ENCODE results near the gene DBH.

Gene DBH

DNA sequence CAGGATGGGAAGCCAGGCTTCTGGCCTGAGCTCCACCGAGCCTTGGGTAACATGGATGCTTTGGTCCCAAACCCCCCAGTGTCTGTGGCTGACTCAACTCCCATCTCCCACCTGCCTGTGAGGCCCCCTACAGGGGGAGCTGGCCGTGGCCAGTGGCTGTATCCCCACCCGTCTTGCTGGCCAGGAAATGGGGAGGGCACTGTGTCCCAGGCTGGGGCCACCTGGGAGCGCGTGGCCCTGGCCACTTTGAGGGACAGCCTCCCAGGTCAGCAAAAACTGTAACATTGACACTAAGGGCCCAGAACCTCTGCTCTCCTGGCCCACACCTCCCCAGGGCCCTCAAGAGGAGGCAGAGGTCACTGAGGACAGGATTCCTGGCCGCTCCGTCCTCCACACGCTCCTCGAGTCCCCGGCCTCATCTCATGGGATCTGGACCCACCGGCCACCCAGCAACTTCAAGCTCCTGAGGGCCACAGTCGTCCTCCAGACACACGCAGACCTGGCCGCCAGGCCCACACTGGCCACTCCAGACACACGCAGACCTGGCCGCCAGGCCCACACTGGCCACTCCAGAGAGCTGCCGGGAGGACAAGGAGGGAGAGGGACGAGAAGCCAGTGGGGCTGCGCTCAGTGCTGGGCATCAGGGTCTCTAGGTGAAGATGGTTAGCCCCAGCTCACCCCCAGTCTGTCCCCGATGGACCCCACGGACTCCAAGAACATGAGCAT, 44.2 kb downstream of the DBH start:
- no peak for TF ChIP-seq POLR2A (IDR thresholded peaks at IDR 0.05; ENCODE audit: low read depth, low read length)
- no peak for FAIRE-seq
- no peak for DNase-seq (ENCODE audit: insufficient read length, low spot score)

DNA sequence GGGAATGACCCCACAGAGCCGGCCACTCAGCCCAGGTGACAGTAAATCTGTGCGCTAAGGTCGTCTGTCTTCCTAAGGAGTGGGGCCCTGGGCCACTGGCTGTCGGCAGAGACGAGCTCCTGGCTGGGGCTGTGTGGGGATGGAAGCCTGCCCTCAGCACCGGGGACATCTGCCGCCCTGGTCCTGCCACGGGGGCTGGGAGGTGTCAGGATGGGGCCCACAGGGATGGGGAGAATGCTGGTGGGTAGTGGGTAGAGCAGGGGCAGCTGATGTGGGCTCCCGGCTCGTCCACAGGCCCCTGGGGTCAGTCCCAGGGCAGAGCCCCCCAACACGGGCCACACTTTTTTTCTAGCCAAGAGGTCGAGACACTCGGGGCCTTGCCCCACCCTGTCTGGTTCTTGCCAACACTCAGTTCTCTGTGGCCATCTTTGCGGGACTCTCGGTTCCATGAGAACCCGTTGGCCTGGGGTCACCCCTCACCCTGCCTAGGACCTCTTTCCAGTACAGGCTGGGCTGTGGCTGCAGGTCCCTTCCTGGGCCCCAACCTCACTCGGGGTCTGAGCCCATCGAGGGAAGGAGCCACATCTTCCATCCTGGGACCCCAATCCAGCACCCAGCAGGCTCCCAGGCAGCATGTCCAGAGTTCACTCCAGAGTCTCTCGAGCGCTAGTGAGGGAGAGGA, 45.0 kb downstream of the DBH start:
- no peak for DNase-seq (ENCODE audit: insufficient read length, low spot score)
- no peak for TF ChIP-seq POLR2A (IDR thresholded peaks at IDR 0.05; ENCODE audit: low read depth, low read length)
- no peak for FAIRE-seq

DNA sequence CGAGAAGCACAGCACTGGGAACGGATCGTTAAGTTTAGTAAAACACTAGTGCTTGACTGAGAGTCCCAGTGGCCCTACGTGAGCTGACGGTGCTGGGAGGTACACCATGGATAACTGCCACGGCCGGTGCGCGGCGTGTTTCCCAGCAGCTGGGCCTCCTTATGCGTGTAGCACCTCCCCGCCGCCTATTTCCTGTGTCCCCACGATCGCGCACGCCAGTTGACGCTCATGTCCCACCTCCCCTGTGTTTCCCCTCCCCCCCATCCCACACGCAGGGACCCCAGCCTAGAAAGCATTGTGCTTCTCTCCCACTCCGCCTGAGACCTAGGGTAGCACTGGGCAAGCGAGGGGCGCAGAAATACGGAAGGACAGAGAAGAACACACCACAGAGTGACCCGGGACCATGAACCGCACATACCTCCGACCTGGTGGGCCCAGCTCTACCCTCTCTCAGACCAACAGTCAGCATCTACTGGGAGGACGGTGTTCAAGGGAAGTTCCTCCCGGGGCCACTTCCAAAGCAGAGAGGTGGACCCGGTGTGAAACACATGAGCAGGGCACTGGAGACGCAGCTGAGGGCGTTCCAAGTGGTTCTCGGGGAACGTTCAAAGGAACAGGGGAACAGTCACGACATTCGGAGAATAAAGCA, 45.6 kb downstream of the DBH start:
- DNase-seq (ENCODE audit: insufficient read length, low spot score) (no peak), FAIRE-seq (no peak)
- no peak for TF ChIP-seq POLR2A (IDR thresholded peaks at IDR 0.05; ENCODE audit: low read depth, low read length)

DNA sequence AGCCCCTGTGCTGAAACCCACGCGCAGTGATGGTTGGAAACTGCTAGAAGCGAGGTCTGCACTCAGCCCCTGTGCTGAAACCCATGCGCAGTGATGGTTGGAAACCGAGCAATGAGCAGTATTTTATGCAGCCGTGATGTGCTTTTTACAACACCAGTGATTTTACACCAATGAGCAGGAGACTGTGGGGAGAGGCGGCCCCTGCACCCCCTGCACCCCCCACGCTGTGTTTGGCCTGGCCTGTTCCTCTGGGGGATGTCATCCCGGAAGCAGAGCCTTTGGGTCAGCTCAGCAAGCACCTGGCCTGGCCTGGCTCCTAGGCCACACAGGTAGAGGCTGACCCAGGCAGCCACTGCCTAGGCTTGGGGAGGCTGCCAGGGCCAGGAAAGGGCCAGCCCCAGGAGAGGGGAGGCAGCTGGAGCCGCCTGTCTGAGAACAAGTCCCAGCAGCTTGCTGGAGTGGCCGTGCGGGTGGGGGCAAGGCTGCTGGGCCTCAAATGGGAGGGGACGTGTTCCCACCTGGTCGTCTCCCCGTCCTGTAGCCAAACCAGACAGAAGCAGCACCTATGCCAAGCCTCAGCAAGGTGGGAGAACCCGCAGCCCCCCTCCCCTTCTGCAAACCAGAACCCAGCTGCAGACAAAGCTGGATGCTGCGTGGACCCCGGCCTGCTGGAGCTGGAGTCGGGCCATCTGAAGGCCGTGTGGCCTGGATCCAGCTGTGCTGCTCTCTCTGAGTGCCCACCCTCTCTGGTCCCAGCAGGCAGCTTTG, 46.8 kb downstream of the DBH start:
- DNase-seq (ENCODE audit: insufficient read length, low spot score) (no peak), FAIRE-seq (no peak)
- TF ChIP-seq POLR2A (IDR thresholded peaks at IDR 0.05; ENCODE audit: low read depth, low read length) = no peak

DNA sequence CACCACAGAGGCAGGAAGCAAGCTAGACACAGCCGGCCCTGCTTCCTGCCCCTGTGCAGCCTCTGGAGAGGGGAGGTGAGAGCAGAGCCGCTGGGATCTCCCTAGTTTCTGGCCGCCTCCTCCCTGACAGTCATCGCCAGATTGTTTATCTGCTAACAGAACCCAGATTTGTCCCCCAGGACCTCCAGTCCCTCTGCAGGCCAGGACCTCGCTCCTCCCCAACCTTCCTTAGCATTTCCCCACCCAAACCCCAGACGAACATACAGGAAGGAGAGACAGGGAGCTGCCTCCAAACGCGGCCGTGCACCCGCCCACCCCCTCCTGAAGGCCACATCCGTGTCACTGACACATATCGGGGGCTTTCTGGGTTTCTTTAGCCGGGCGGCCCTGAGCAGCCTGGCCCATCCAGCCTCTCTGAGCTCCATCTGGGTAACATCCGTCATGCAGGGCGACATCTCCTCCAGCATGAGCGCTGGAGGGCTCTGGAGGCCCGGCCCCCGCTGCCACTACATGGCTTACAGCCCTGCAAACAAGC, 47.5 kb downstream of the DBH start:
- no peak for DNase-seq (ENCODE audit: insufficient read length, low spot score)
- FAIRE-seq = no peak
- no peak for TF ChIP-seq POLR2A (IDR thresholded peaks at IDR 0.05; ENCODE audit: low read depth, low read length)

DNA sequence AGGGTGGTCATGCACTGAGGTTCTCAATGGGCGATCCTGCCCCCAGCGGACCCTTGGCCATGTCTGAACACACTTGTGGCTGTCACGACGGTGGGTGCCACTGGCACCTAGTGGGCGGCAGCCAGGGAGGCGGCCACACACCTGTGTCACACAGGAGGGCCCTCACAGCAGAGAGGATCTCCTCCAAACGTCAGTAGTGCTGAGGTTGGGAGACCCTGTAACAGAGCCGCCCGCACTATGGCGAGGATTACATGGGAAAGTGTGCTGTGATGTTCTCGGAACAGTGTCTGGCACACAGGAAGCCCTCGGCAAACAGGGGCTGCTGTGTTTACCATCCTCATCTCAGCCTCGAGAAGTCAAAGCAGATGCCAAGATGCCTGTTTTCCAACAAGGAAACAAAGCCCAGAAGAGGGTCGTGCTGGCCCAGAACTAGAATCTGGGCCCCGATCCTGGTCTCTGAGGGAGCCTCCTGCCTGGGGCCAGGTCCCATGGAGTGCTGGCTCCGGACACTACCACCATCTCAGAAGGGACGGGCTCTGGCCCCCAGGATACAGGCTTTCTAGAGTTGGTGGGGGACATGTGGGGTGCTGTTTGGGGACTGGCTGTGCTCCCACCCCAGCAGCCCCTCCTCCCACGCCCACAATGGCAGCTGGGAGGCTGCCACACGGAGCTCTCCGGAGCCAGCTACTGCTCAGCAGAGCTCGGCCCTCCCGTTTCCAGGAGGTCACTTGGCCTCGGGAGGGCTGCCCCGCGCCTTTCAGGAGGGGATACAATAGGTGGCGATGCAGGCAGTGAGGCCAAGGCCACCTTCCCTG, 48.2 kb downstream of the DBH start:
- TF ChIP-seq POLR2A (IDR thresholded peaks at IDR 0.05; ENCODE audit: low read depth, low read length) = no peak
- DNase-seq (ENCODE audit: insufficient read length, low spot score) (no peak), FAIRE-seq (no peak)

DNA sequence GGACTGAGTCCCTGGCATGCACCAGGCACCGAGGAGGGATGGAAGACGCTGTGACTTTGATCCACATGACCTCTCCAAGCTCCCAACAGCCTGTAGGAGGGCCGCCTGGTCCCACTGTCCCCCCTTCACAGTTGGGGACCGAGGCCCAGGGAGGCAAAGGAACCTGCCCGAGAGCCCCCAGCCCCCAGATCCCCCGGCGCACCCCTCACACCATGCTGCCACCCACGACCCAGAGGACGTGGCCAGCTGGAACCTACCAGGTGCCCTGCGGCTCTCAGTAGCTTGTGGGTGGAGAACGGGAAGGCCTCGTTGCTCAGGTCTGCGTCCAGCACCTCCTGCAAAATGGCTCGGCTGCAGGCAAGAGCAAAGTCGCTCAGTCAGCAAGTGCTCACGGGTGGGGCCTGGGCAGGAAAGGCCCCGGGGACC, 48.8 kb downstream of the DBH start:
- no peak for FAIRE-seq
- TF ChIP-seq POLR2A (IDR thresholded peaks at IDR 0.05; ENCODE audit: low read depth, low read length) = no peak
- DNase-seq (ENCODE audit: insufficient read length, low spot score) = no peak

DNA sequence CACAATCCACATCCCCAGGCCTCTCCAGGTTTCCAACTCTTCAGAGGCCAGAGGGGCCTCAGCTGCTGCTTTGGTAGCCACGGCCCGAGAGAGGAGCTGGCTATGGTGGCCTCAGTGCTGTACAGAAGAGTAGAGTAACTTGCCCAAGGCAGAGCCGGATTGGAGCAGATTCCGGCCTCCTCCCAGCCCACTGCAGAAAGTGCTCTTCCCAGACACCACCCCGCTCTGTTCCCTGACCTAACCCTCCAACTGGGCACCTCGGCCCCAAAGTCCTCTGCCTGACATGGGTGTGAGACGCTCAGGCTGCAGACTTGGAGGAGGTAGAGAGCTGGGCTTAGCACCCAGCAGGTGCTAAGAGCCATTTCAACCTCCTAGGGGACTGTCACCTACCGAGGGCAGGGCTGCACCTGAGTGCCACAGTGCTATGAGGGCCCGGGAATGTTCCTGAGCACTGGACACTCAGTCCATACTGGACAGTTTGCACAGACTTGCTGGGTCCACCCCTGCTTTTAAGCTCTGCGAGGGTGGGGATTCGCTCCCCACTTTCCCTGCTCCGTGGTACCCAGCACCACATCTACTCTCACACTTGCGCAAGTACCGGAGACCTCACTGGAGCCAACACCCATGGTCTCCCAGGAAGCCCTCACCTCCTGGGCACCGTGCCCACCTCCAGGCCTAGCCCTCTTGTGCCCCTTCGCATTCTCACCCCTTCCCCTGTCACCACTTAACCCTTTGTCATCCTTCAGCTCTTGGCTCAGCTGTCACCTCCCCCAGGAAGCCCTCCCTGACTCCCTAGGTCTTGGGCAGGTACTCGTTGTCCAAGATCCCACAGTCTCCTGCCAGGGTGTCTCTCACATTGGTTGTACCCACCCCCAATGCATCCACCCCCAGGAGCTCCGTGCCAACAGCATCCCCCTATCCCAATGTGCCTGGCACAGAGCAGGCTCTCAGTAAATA, 49.8 kb downstream of the DBH start:
- no peak for TF ChIP-seq POLR2A (IDR thresholded peaks at IDR 0.05; ENCODE audit: low read depth, low read length)
- no peak for FAIRE-seq
- no peak for DNase-seq (ENCODE audit: insufficient read length, low spot score)

DNA sequence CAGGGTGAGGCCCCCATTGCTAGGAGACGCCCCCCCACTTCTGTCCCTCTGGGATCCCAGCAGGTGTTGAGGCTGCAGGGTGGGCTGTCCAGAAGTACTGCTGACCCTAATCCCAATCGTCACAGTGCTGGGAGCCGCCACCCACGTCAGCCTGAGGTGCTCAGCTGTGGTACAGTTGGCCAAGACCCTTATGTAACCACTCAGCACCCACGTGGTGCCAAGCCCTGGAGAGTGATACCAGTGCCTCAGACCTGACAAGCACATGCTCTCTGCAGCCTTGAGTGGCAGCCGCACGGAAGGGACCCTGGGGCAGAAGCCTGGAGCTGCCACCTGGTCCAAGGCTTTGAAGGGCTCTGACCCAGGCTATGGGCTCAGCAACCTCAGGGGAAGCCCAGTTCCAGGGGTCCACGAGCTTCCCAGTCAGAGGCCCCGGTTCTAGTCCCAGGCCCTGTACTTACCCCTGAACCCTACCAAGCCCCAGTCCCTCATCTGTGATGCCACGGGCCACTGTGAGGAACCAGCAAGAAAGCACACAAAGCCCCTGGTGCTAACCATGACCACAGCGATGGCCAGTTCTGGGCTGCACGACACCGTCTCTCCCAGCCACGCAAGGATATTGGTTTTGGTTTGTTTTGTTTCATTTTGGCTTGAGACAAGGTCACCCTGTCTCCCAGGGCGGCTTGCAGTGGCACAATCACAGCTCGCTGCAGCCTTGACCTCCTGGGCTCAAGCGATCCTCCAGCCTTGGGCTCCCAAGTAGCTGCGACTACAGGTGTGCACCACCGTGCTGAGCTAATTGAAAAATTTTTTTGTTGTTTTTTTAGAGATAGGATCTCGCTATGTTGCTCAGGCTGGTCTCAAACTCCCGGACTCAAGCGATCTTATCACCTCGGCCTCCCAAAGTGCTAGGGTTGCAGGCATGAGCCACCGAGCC, 50.7 kb downstream of the DBH start:
- TF ChIP-seq POLR2A (IDR thresholded peaks at IDR 0.05; ENCODE audit: low read depth, low read length) = no peak

DNA sequence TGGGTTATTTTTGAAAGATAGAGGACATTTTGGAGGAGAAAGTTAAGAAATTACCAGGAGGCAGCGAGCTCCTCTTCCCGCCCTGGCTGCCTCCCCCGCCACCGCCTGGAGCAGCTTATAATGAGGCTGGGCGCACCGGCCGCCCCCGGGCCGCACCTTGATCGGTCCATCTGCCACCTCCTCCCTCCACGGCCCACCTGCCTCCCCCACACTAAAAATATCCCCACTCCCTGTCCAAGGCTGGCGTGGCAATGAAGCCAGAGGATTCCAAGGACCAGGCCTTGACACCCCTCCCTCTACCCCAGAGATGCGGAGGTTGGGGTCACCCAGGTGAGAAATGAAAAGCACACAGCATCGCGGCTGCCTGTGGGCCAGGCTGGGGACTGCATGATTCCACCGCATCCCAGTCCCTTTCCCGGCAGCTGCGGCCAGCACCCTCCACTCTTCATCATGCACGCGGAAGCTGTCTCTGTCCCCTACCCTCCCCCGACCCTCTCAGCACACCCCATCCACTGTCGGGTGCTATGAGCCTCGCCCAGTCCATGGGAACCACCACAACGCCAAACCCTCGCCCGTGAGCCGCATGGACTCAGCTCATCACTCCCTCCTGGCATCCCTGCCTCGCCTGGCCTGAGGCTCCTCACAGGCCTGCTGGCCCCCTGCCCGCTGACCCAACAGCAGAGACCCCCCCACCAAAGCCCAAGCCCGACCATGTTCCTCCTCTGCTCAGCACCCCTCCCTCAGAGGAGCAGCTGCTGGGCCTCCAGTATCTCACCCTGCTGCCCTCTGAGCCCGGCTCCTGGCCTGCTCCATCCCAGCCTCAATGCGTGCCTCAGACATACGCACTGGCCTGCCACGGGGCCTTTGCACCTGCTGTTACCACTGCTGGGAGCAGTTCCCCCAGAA, 51.9 kb downstream of the DBH start:
- DNase-seq (ENCODE audit: insufficient read length, low spot score) (no peak), FAIRE-seq (no peak)
- TF ChIP-seq POLR2A (IDR thresholded peaks at IDR 0.05; ENCODE audit: low read depth, low read length) = no peak

More for the DNA sequence above, 50.7 kb downstream of the DBH start:
- no peak for FAIRE-seq
- no peak for DNase-seq (ENCODE audit: insufficient read length, low spot score)
